GM18526 (cell line): ENCODE measurements around the gene VAC14.

Experiments
- POLR2A ChIP-seq: IDR thresholded peaks from 3 replicates; pipeline ENCODE4 v1.6.1; 2011; ENCODE audit not compliant: insufficient read length; ENCODE audit errors: extremely low read depth

The VAC14 gene

GRCh38 chr16:70753694-70754325, 47.1 kb downstream of the VAC14 start:
- TF ChIP-seq POLR2A, result no peak

DNA sequence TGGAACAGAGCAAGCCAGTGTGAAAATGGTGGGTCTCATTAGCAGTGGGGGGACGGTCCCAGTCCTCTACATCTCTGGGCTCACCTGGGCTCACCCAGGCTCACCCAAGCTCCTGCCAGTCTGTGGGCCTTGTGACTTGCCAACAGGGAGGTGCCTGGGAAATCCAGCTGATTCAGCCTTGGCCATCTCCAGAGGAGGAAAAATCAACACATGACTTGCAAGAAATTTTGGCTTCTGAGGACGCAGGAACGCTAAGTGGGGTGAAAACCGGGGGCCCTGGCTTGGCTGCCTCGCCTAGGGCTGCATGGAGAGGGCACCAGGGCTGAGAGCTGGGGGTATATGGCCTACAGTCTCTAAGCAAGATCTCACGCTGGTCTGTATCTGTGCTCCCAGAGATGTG, 47.7 kb downstream of the VAC14 start:
- TF ChIP-seq POLR2A, result no peak

- TF ChIP-seq POLR2A, result no peak
Observed at GRCh38 chr16:70752426-70752825, 48.5 kb downstream of the VAC14 start.

GRCh38 chr16:70751593-70751992, 49.4 kb downstream of the VAC14 start:
- no peak for TF ChIP-seq POLR2A

DNA sequence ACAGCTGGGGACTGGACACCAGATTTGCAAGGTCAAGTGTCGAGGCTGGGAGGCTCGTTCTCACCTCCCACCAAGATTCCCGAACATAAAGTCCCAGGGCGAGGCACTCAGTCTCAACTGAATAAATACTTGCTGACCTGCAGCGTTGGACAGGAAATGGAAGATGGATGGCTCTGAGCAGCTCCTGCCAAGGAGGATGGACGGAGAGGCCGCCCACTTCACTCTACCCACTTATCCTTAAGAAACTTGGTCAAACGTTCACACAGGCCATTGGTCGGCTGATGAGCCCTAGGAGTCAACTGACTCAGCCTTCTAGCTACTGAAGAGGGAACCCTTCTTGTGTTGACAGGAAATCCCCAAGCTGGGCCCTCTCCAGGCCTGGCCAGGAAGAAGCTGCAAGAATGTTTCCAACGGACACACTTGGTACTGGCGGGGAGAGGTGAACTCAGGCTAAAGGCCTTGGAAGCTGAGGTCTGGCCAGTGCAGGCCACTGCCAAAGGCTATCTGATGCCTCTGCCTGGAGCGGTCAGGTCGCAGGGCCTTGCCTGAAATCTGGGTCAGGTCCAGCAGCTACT, 50.0 kb downstream of the VAC14 start:
- TF ChIP-seq POLR2A, result no peak

- no peak for TF ChIP-seq POLR2A
Observed at GRCh38 chr16:70749681-70750601, 51.0 kb downstream of the VAC14 start.

- no peak for TF ChIP-seq POLR2A
Observed at GRCh38 chr16:70749006-70749678, 51.8 kb downstream of the VAC14 start.

- TF ChIP-seq POLR2A, result no peak
Observed at GRCh38 chr16:70747703-70748631, 53.0 kb downstream of the VAC14 start.

GRCh38 chr16:70746708-70747424, 54.1 kb downstream of the VAC14 start:
- TF ChIP-seq POLR2A, result no peak

- no peak for TF ChIP-seq POLR2A
Observed at GRCh38 chr16:70746040-70746707, 54.8 kb downstream of the VAC14 start.

DNA sequence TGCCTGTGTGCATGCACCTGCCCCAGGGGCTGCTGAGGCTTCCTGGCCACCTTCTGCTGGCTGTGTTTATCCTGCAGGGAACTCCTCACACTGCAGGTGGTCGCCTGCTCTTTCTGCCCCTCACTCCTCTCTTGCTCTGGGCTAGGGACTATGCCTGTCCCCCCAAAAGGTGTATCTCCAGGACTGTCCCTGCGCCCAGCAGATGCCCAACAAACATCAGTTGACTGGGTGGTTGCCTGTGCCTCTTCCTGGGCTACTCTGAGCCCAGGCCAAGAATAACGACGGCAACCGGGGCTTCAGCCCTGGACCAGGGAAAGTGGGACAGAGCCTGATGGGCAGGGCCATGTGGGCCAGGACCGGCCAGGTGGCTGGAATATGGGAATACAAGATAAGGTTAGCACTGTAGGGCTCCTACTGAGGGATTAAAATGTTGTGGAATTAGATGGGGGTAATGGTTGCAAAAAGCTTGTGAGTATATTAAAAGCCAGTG, 55.4 kb downstream of the VAC14 start:
- TF ChIP-seq POLR2A, result no peak

DNA sequence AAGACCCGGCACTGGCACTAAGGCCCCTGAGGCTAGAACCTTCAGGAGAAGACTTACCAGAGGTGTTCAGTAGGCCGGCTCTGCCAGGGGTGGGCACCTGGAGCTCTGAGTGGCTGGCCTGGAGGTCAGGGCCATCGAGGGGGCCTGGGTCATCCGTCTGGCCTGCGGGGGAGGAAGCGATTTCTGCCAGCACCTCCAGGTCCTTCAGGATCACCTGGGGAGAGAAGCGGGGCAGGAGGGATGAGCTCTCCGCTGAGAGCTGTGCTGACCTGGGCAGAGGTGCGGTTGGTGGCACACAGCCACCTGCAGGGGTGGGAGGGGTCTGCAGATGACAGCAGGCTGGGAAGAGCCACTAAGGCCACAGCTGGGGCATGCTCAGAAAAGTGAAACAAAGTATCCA, 56.6 kb downstream of the VAC14 start:
- no peak for TF ChIP-seq POLR2A

- no peak for TF ChIP-seq POLR2A
Observed at GRCh38 chr16:70743791-70744190, 57.2 kb downstream of the VAC14 start.
